GM18507 (cell line): ENCODE measurements around the gene STAT5B.

Source experiments
- DNase-seq: peaks from one replicate; pipeline ENCODE4 v3.0.0; 2011; ENCODE audit warnings: low read depth; ENCODE audit not compliant: insufficient read length; ENCODE audit errors: extremely low spot score
- FAIRE-seq: peaks from 2 replicates; lab custom pipeline; 2011; peaks lifted over from hg19 to GRCh38; lab: Jason Lieb, UNC

Gene STAT5B

GRCh38 chr17:42287305-42287976 is 11.2 kb upstream of the STAT5B start:
- DNase-seq (no peak), FAIRE-seq (peak; percentile 72)

DNA sequence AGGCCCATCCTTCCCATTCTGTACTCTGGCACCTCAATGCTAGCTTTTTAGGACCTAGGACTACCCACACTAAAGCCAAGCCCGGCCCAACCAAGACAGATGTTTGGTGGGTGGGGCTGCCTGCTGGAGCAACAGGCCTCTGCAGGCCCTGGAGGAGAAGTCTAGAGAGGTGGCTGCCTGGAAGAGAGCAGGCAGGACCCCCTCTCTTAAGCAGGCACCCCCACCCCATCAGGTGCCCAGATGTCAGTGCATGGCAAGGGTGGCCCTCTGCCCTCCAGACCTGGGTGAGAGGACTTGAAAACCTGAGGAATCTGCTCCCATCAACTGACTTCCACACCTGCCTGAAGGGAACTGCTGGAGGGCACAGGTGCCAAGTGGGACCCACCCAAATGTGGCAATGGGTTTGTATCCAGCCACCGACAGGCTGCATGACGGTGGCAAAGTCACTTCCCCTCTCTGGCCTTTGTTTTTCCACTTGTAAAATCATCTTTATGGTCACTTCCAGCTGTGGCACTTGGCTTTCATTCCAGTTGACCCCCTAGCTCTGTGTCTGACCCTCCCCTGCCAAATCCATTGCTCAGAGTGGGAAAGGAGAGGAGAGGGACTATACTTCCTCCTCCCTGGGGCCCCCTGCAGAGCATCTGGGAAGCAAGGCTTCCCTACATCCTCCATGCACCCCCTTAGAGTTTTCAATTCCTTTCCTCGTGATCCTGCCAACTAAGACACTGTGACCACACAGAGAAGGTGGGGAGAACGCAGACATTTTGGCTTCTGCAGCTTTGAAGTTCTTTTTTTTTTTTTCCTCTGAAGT is 10.4 kb upstream of the STAT5B start:
- FAIRE-seq = peak; percentile 67
- no peak for DNase-seq

DNA sequence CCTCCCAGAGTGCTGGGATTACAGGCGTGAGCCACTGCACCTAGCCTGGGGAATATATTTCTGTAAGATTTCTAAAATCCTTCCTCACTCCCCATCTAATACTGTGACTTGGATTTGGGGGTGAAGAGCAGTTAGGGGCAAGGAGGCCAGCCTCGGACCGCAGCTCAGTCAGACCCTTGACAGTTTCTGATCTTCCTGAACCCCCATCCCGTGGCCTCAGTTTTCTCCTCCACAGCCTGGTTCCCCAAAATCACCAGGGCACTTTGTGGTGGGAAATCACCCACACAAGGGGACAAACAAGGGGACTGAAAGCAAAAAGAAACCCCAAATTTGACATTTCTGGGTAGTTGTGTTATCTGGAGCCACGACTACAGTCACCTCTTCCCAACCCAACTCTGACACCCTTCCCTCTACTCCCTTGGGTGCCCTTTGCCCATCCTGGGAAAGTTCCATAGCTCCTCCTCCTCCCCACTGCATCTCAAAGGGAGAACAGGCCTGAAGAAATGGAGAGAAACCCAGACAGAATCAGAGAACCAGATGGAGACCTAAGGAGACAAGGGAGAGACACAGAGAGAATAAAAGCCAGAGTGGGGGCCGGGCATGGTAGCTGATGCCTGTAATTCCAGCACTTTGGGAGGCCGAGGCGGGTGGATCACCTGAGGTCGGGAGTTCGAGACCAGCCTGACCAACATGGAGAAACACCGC is 9.3 kb upstream of the STAT5B start:
- FAIRE-seq (no peak), DNase-seq (no peak)

- DNase-seq (no peak), FAIRE-seq (no peak)
Observed at GRCh38 chr17:42284566-42284965, 8.4 kb upstream of the STAT5B start.

DNA sequence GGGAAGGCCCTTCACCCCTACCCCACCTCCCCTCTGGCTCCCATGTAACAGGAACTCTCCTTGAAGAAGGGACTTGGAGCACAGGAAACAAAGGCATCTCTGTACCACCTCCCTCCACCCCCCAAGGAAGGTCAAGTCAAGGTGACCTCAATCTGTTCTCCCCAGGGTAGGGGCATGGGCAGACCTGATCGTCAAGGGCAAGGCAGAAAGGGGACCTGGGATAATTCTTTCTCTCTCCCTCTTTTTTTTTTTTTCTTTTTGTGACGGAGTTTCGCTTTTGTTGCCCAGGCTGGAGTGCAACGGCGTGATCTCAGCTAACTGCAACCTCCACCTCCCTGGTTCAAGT is 7.8 kb upstream of the STAT5B start:
- FAIRE-seq (no peak), DNase-seq (no peak)

GRCh38 chr17:42283241-42284023 is 7.2 kb upstream of the STAT5B start:
- FAIRE-seq = no peak

DNA sequence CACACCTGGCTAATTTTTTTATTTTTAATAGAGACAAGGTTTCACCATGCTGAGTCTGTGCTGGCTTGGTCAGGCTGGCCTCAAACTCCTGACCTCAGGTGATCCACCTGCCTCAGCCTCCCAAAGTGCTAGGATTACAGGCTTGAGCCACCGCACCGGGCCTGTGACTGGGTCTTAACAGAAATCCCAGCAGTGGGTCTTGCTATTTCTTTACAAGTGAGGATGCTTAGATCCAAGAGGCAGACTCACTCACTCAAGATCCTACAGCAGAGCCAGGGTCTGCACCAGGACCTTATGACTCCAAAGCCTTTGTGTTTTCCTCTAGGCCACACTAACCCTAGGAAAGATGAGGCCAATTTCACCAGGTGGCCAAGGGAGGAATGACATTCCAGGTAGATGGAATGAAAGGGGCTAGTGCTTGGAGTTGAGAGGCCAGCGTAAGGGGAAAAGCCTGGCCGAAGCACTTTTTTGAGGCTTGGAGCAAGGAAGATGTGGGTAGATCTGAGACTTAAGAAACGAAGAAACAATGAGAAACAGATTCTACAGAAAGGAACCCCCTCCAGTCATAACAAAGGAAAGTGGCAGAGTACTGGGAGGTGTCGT is 6.4 kb upstream of the STAT5B start:
- DNase-seq = no peak
- no peak for FAIRE-seq

More at GRCh38 chr17:42283241-42284023, 7.2 kb upstream of the STAT5B start:
- DNase-seq = no peak

GRCh38 chr17:42281571-42282096 is 5.4 kb upstream of the STAT5B start:
- DNase-seq = no peak
- no peak for FAIRE-seq

- FAIRE-seq = no peak
- no peak for DNase-seq
Observed at GRCh38 chr17:42279776-42280630, 3.8 kb upstream of the STAT5B start.

GRCh38 chr17:42277342-42277712 is 1.1 kb upstream of the STAT5B start:
- no peak for FAIRE-seq

GRCh38 chr17:42276609-42277341 is 584 bp upstream of the STAT5B start:
- FAIRE-seq (no peak), DNase-seq (no peak)

More at GRCh38 chr17:42277342-42277712, 1.1 kb upstream of the STAT5B start:
- no peak for DNase-seq

- no peak for DNase-seq
- FAIRE-seq = peak; percentile 31
Observed at GRCh38 chr17:42275527-42276358, 448 bp downstream of the STAT5B start.

- FAIRE-seq = peak; percentile 12
- no peak for DNase-seq
Observed at GRCh38 chr17:42274812-42275526, 1.2 kb downstream of the STAT5B start.

- DNase-seq (no peak), FAIRE-seq (no peak)
Observed at GRCh38 chr17:42274253-42274542, 2.0 kb downstream of the STAT5B start.

- DNase-seq (no peak), FAIRE-seq (no peak)
Observed at GRCh38 chr17:42273474-42274252, 2.5 kb downstream of the STAT5B start.
